HG03159 (cell line): ENCODE results near the gene CASK.
"Not testable (repeated sequence)": the region's sequence is repeated elsewhere in the genome, so short reads cannot be mapped to it uniquely, and the experiment has no call there.

Experiments
- ATAC-seq: cut with Tn5 transposase; IDR thresholded peaks from one replicate; pipeline ENCODE4 v1.9.1; 2021; ENCODE audit warnings: mild to moderate bottlenecking, moderate library complexity; ENCODE audit not compliant: unreplicated experiment

Gene CASK

DNA sequence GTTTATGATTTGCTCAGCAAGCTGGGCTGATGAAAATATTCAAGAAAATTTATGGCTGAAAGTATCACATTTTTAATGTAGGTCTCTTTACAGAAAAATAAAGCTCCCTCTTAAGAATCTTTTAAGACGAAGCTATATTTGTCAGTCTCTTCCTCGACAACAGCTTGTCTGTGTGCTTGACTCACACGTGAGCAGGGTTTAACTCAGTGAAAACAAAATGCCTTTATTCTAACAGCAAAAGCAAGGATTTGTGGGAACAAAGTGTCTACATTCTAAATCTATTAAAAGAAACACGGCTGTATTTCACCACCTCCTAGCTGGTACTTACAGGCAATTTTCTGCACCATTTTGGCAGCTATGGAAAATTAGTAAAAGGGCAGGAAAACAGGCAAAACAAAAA is 400.7 kb downstream of the CASK start:
- no peak for ATAC-seq

DNA sequence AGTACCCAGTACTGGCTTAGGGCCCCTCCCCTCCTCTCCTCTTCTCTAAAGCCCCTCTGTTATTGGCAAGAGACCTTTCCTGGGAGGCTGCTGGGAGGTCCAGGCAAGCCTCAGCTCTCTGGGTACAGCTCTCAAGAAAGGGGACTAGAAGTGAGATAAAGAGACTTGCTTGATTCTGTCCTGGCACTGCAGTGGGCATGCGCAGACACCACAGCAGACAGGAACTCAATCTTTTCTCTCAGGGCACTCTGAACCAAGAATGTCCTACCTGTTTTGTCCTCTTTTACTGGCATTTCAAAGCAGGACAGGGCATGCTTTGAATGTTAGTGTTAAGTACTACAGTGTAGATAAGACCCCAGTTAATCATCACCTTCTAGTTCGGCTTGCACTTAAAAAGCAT is 401.3 kb downstream of the CASK start:
- ATAC-seq: no peak

DNA sequence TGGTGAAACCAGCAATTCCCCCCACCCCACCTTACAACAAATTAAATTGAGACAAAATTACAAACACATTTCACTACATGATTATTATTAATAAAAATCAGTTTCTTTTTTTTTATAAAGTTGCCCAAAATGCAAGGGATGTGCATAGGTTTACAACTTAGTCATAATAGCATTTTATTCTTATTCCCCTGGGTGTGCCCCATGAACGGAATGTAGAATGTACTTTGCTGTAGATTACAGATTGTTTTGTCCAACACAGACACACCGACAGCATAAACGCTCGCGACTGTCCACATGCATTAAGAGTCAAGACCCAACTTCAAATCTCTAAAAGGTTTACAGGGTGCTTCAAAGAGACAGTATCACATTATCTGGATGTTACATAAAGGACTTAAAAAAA is 403.9 kb downstream of the CASK start:
- ATAC-seq: no peak

GRCh38 chrX:41518841-41519220 is 404.5 kb downstream of the CASK start:
- no peak for ATAC-seq

DNA sequence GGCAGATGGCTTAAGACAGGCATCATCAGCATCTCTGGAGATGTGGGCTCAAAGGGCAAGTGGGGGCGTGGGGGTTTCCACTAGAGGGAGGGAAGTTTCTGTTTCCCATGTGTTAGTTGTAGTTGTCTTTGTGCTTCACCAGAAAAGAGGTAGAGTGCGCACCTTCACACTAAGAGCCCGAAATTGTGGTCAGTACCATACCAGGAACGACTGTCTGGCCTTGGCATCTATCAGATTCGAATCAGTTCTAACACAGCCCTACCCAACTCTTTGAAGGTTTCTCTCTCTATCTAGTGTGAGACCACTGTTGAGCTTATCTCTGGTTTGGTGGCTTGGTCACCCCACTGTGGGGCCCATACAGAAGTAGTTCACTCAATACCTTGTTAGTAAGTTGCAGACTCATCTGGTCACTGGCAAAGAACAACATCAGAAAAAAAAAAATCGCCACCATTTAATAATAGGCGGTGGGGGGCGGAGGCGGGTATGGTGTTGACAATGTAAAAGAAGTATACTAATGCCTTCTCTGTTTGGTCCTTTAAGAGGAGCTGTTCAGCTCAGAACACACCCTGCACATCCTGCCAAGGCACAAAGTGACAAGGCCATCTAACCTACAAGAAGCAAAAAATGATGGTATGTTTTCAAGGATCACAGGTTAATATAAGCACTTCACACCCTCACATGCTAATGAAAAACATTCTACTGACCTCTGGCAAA is 405.1 kb downstream of the CASK start:
- ATAC-seq: no peak

DNA sequence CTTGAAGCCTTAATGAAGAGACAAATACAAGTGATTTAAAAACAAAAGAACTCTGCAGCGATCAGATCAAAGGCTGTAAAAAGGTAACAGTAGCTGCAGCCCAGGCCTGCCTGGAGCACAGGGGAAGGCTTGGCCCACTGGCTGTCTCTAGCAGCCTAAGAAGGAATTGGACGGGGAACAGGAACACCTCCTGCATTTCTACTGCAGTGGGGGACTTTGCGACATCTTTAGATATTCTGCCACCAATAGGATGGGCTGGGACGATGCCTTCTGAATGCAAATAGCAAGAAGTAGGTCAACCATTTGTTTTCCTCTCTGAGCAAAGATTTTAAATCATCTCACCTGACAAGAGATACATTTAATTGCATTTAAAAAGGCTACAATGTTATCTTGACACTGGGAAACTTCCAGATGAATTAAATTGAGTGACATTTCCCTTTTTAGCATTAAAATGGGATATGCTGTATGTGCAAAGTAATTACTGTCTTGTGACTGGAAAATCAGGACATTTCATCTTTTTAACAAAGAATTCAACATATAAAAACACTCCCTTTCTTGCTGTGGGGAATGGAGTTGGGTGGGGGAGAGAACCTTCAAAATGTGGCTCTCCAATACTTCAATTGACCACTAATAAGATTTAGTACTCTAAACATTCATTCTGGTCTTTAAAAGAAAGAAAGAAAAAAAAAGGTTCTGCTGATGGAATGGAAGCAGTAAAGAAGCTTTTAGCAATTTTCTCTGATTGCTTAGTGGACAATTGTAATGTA is 406.2 kb downstream of the CASK start:
- ATAC-seq: no peak

- no peak for ATAC-seq
Observed at GRCh38 chrX:41516456-41516855, 406.9 kb downstream of the CASK start.

DNA sequence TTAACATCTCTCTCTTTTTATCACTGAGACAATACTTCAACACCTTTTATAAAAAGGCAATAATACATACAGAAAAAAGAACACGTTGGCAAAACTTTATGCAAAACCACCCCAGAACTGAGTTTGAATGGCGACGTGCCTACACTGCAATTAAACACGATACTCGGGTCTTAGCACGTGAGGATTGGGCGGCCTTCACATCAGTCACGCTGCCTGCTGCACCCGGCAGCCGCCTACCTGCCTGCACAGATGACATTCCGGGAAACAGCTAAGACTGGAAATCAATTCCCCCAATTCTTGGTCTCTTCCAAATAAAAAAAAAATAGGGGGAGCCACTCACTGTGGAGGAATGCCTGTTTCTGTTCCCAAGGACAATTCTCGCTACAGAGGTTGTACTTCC is 408.0 kb downstream of the CASK start:
- no peak for ATAC-seq

DNA sequence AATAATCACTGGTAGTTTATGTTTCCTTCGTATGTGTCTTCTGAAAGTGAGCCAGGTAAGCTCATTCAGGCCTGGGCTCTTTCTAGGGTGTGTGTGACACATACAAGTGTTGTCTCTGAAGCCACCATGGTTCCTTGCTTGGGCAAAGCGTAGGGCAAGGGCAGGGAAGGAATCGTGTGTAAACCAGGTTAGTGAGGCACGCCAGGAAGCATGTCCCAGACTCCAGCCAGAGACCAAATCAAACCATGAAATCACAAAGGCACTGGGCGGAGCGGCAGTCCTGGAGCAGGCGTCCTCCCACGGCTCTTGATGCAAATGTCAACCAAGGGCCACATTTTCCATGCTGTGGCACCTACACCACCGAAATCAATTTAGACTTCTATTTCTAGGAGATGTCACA is 409.2 kb downstream of the CASK start:
- no peak for ATAC-seq

- not testable (repeated sequence) for ATAC-seq
Observed at GRCh38 chrX:41512853-41513252, 410.5 kb downstream of the CASK start.

DNA sequence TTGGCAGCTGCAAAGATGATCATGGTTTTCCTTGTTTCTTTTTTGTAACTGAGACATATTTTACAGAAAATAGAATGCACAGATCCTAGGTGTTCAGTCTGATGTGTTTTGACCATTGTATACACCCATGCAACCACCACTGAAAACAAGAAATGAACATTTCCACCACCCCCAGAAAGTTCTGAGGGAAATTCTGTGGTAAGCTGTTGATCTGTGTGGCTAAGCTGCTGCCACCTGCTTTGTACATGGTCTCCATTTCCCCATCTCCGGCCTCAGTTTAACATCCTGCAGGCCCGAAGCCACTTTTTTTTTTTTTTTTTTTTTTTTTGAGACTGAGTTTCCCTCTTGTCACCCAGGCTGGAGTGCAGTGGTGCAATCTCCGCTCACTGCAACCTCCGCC is 411.0 kb downstream of the CASK start:
- ATAC-seq: peak; percentile 85

GRCh38 chrX:41507919-41508318 is 415.4 kb downstream of the CASK start:
- no peak for ATAC-seq

- no peak for ATAC-seq
Observed at GRCh38 chrX:41502004-41502403, 421.4 kb downstream of the CASK start.

- no peak for ATAC-seq
Observed at GRCh38 chrX:41499984-41500383, 423.4 kb downstream of the CASK start.

DNA sequence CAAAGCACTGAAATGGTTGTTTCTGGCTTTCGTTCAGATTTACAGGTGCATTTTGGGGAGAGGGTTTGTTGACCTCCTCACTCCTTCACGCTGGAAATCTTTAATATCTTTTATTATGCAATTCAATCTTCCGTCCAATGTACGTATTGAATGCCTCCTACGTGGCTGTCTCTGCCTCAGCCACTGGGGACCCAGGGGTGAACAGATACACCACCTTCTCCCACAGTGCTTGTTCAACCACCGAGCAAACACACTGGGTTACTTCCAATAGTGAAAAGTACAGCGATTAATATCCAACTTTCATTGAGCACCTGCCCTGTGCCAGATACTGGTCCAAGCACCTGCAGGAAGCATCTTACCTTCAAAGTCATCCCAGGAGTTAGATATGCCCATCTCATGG is 424.2 kb downstream of the CASK start:
- ATAC-seq: no peak

DNA sequence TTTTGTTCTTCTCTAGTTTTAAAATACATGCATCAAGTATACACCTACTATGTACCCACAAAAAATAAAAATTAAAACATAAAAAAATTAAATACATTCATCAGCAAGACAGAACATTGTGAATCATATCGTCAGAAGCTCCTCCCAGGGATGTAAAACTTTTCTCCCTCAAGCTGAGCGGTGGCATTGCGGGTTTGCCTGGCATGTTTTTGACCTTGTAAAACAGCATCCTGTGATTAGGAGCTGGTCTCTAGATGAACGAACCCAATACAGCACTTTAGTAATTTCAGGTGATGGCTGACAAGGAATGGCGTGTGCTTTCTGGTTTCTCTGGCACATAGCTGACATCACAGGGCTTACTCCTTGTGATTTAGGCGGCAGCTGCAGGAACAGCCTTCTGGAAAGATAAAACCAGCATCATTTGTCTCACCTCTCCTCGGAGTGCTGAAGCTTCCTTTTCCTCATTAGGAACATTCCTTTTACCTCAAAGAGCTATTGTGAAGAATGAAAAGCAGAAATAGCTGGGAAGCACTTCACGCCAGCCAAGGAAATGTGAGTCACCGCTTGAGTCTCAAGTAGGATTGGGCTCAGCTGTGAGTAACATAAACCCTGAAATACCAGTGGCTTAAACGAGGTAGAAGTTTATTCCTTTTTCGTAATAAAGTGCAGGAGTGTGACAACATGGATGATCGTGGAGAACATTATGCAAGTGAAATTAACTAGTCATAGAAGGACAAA is 431.9 kb downstream of the CASK start:
- no peak for ATAC-seq

- ATAC-seq: no peak
Observed at GRCh38 chrX:41490446-41490845, 432.9 kb downstream of the CASK start.

DNA sequence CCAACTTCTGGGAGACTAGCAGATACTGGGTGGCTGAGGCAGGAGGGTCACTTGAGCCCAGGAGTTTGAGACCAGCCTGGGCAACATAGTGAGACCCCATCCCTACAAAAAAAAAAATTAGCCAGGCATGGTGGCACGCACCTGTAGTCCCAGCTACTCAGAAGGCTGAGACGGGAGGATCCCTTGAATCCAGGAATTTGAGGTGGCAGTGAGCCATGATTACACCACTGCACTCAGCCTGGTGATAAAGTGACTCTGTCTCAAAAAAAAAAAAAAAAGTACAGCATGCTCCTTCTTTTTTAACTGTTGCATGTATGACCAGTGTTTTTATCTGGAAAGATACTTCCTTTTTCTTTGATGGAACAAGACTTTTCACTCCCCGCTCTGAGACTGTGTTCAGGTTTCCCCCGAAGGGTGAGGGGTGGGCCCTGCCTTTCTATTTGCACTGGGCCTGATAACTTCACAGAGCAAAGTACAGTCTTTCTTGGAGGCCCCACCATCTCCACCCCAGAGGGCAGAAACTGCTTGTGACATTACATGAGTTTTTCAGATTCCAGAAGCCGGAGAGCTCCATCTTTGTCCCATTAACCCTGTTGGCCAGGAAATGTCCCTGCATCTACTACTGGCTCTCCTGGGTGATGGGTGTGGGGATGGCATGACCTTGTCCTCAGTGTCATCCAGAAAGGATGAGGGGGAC is 441.1 kb downstream of the CASK start:
- ATAC-seq: no peak

- no peak for ATAC-seq
Observed at GRCh38 chrX:41481264-41482109, 441.9 kb downstream of the CASK start.

DNA sequence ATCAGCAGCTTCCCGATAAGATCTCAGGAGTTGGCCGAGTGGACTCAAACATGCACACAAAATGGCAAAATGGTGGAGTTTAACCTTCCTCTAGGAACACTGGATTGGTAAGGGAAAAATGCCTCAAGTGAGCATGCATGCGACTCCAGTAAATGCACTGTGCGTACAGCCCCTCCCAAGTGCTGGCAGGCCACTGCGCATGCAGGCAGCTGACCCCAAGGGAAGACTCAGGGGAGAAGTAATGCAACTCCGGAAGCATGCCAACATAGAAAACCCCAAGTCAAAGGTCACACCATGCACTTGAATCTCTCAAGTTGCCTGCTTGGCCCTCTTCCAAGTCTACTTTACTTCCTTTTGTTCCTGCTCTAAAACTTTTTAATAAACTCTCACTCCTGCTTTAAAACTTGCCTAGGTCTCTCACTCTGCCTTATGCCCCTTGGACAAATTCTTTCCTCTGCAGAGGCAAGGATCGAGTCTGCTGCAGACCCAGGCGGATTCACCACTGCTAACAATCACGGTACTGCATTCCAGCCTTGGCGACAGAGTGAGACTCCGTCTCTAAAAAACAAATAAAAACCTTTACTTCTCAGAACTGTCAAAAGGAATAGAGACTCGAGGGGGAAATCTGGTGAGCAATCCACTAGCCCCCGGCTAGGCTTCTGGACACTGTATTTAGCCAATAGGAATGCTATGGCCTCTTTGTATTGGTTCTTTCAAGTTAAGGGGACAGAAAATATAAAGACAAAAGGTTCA is 442.7 kb downstream of the CASK start:
- ATAC-seq: no peak
